GM18951 (cell line): ENCODE measurements around the gene PRDM11.

ENCODE experiments used
- POLR2A ChIP-seq: IDR thresholded peaks from 4 replicates; pipeline ENCODE4 v1.6.1; 2011; ENCODE audit warnings: mild to moderate bottlenecking; ENCODE audit not compliant: insufficient read length, insufficient read depth; ENCODE audit errors: extremely low read depth
- in situ Hi-C: fragments of 300-500 bp; cut with MboI; formaldehyde crosslinking; loops from one replicate; pipeline ENCODE4 v1.12.0; 2022; ENCODE audit warnings: low sequenced_read_pairs, mixed read lengths, inconsistent platforms; ENCODE audit not compliant: unreplicated experiment

PRDM11 gene

GRCh38 chr11:45209891-45210699 is 63.7 kb downstream of the PRDM11 start:
- TF ChIP-seq POLR2A, result no peak
- in situ Hi-C loops, result no loop called here

- in situ Hi-C loops, result no loop called here
- TF ChIP-seq POLR2A, result no peak
Measured at GRCh38 chr11:45210846-45211245, 64.4 kb downstream of the PRDM11 start.

GRCh38 chr11:45211732-45212131 is 65.3 kb downstream of the PRDM11 start:
- TF ChIP-seq POLR2A, result no peak
- in situ Hi-C loops, result no loop called here

GRCh38 chr11:45212566-45213315 is 66.3 kb downstream of the PRDM11 start:
- in situ Hi-C loops, result no loop called here
- no peak for TF ChIP-seq POLR2A

- in situ Hi-C loops, result no loop called here
- no peak for TF ChIP-seq POLR2A
Measured at GRCh38 chr11:45213316-45213665, 66.9 kb downstream of the PRDM11 start.

GRCh38 chr11:45213717-45214116 is 67.3 kb downstream of the PRDM11 start:
- TF ChIP-seq POLR2A, result no peak
- in situ Hi-C loops, result no loop called here

GRCh38 chr11:45215098-45215865 is 68.8 kb downstream of the PRDM11 start:
- in situ Hi-C loops, result no loop called here
- no peak for TF ChIP-seq POLR2A

- no peak for TF ChIP-seq POLR2A
Measured at GRCh38 chr11:45216031-45216430, 69.6 kb downstream of the PRDM11 start.

GRCh38 chr11:45216901-45217300 is 70.5 kb downstream of the PRDM11 start:
- in situ Hi-C loops, result no loop called here
- TF ChIP-seq POLR2A, result no peak

More at GRCh38 chr11:45216031-45216430, 69.6 kb downstream of the PRDM11 start:
- in situ Hi-C loops, result no loop called here

- TF ChIP-seq POLR2A, result no peak
- in situ Hi-C loops, result no loop called here
Measured at GRCh38 chr11:45217991-45218390, 71.6 kb downstream of the PRDM11 start.

- no peak for TF ChIP-seq POLR2A
Measured at GRCh38 chr11:45218705-45219104, 72.3 kb downstream of the PRDM11 start.

GRCh38 chr11:45219411-45219810 is 73.0 kb downstream of the PRDM11 start:
- no peak for TF ChIP-seq POLR2A
- in situ Hi-C loops, result no loop called here

More at GRCh38 chr11:45218705-45219104, 72.3 kb downstream of the PRDM11 start:
- in situ Hi-C loops, result no loop called here

GRCh38 chr11:45223496-45223895 is 77.1 kb downstream of the PRDM11 start:
- in situ Hi-C loops, result no loop called here

More at GRCh38 chr11:45223496-45223895, 77.1 kb downstream of the PRDM11 start:
- no peak for TF ChIP-seq POLR2A
